ENCODE measurements around the gene PGAP6. TPM values are rescaled to one million over a fixed set of nuclear protein-coding genes. Genes with fewer than 3 reads are reported as not detected.

PGAP6 gene
- total and polyA plus RNA-seq, 2 of the 13 experiments (the other 11 are each of a cell fraction or from before 2014, with no cell fraction given): 52.7 to 136 TPM

DNA sequence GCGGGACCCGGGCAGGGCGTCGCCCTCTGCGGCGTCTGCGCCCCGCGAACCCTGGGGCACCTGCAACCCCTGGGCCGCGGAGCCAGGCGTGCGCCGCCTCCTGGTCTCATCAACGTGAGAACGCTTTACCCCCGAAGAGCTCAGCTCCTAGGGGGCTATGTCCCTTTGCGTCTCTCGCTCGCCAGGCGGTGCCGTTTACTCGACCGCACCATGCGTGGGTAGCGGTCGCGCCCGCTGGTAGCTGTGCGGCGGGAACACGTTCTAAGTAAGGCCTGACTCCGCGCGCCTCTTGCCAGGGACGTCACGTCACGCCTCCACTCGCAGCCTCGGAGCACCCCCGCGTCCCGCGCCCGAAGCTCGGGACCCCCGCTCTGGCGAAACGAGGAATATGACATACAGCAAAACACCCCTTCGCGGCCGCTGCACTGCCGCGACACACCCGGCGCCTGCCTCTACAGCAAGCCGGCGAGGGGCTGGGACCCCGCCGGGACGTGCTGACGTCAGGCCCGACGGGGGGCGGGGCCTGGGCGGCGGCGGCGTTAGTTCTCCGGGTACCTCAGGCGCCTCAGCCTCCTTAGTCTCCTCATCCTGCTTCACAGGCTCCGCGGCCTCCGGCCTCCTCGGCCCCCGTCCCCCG, 43.4 kb upstream of the PGAP6 start, which contains the start of gene RAB11FIP3:
Gene RAB11FIP3 (plus strand): TSS at position 568 of the 637 bp plus-strand sequence. CDS start 358 bp downstream, outside the sequence.
- POLR2A ChIA-PET: interaction anchor here (0.5 to 3.1 kb wide), 10 partner anchors 15 to 77 kb away, joined by 3 to 21 read pairs (median 4); partner anchors contain the start of gene DECR2
- in situ Hi-C loops (cut with HindIII; ENCODE audit: extremely low pct_ligation_motif_present, low pct_unique_long_range_greater_than_20kb): no loop called here
- Histone ChIP-seq H3K27me3 (ENCODE audit: control insufficient read depth in 1 of 2, insufficient read depth in 2 of 2, low read length in 2 of 2) (no peaks in the 10 kb centered on the region; a peak in 1 of 5 replicates), H4K20me1 (ENCODE audit: insufficient read depth, low read length) (peaks cover 16% of the 10 kb centered on the region), H3K36me3 (replicated peaks in 1 of 2; ENCODE audit: control insufficient read depth in 1 of 2, insufficient read depth in 2 of 2, low read length in 2 of 2) (no peaks in the 10 kb centered on the region), H3K9me3 (ENCODE audit: low read length) (no peaks in the 10 kb centered on the region), H3K4me2 (ENCODE audit: low read depth, low read length) (peak within 1 kb of the TSS; percentile 98), H3K27ac (ENCODE audit: extremely low read length, insufficient read depth, low read length) (peak within 1 kb of the TSS; percentile 45), H2AFZ (ENCODE audit: low read length) (no peak within 1 kb of the TSS), H3K9ac (ENCODE audit: insufficient read depth, low read depth, low read length) (peak within 1 kb of the TSS; percentile 72), H3K4me1 (ENCODE audit: insufficient read depth, low read length) (peaks cover 51% of the 10 kb centered on the region), H3K79me2 (ENCODE audit: insufficient read depth, low read length) (peaks cover 38% of the 10 kb centered on the region), H3K4me3 (replicated peaks in 1 of 3; ENCODE audit: insufficient read depth in 1 of 3, low read depth in 2 of 3, low read length in 3 of 3) (peak within 1 kb of the TSS; percentile 66 to 95 (median 87))
- CTCF ChIA-PET (ENCODE audit: low intra/inter-chr PET ratio, low total read pairs): no interaction called here
- DNase-seq (ENCODE audit: low spot score) (peak; percentile 53), FAIRE-seq (no peak), ATAC-seq (peak; percentile 83)
- BruUV-seq (replicated peaks): no TSS peak
- intact Hi-C loops (cut with micrococcal nuclease; ENCODE audit: unreplicated experiment): loop anchor here (2.0 kb wide), 1 partner anchor 20 kb away; no protein-coding TSS in a partner anchor
- 0% methylated on average over 7 of the region's 77 CpGs for WGBS (ENCODE audit: low lambda C conversion rate)
- TF ChIP-seq, protein P1, sequence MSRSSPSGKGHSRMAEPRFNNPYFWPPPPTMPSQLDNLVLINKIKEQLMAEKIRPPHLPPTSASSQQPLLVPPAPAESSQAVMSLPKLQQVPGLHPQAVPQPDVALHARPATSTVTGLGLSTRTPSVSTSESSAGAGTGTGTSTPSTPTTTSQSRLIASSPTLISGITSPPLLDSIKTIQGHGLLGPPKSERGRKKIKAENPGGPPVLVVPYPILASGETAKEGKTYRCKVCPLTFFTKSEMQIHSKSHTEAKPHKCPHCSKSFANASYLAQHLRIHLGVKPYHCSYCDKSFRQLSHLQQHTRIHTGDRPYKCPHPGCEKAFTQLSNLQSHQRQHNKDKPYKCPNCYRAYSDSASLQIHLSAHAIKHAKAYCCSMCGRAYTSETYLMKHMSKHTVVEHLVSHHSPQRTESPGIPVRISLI (CRISPR knock-in tag; IDR thresholded peaks at IDR 0.05; ENCODE audit: borderline replicate concordance): 0 out of 2 replicates have a peak, but pooled peaks have one; percentile 16
- peak; percentile 64; the same call in 1 of the 2 replicates for TF ChIP-seq KDM3A (CRISPR knock-in tag; IDR thresholded peaks at IDR 0.05; ENCODE audit: low read depth)
- TF ChIP-seq ZNF616 (CRISPR knock-in tag; IDR thresholded peaks at IDR 0.05; ENCODE audit: low read depth): no peak
- TF ChIP-seq, protein P2, sequence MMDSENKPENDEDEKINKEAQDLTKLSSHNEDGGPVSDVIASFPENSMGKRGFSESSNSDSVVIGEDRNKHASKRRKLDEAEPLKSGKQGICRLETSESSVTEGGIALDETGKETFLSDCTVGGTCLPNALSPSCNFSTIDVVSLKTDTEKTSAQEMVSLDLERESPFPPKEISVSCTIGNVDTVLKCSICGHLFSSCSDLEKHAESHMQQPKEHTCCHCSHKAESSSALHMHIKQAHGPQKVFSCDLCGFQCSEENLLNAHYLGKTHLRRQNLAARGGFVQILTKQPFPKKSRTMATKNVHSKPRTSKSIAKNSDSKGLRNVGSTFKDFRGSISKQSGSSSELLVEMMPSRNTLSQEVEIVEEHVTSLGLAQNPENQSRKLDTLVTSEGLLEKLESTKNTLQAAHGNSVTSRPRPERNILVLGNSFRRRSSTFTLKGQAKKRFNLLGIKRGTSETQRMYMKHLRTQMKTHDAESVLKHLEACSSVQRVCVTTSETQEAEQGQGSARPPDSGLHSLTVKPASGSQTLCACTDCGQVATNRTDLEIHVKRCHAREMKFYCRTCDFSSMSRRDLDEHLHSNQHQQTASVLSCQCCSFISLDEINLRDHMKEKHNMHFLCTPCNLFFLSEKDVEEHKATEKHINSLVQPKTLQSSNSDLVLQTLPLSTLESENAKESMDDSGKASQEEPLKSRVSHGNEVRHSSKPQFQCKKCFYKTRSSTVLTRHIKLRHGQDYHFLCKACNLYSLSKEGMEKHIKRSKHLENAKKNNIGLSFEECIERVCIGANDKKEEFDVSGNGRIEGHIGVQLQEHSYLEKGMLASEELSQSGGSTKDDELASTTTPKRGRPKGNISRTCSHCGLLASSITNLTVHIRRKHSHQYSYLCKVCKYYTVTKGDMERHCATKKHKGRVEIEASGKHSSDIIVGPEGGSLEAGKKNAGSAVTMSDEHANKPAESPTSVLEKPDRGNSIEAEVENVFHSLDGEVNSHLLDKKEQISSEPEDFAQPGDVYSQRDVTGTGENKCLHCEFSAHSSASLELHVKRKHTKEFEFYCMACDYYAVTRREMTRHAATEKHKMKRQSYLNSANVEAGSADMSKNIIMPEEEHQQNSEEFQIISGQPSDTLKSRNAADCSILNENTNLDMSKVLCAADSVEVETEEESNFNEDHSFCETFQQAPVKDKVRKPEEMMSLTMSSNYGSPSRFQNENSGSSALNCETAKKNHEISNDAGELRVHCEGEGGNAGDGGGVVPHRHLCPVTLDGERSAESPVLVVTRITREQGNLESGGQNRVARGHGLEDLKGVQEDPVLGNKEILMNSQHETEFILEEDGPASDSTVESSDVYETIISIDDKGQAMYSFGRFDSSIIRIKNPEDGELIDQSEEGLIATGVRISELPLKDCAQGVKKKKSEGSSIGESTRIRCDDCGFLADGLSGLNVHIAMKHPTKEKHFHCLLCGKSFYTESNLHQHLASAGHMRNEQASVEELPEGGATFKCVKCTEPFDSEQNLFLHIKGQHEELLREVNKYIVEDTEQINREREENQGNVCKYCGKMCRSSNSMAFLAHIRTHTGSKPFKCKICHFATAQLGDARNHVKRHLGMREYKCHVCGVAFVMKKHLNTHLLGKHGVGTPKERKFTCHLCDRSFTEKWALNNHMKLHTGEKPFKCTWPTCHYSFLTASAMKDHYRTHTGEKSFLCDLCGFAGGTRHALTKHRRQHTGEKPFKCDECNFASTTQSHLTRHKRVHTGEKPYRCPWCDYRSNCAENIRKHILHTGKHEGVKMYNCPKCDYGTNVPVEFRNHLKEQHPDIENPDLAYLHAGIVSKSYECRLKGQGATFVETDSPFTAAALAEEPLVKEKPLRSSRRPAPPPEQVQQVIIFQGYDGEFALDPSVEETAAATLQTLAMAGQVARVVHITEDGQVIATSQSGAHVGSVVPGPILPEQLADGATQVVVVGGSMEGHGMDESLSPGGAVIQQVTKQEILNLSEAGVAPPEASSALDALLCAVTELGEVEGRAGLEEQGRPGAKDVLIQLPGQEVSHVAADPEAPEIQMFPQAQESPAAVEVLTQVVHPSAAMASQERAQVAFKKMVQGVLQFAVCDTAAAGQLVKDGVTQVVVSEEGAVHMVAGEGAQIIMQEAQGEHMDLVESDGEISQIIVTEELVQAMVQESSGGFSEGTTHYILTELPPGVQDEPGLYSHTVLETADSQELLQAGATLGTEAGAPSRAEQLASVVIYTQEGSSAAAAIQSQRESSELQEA (CRISPR knock-in tag; IDR thresholded peaks at IDR 0.05; ENCODE audit: not compliant biosample characterization): peak; percentile 59
- TF ChIP-seq DNMT1 (CRISPR knock-in tag; IDR thresholded peaks at IDR 0.05): 0 out of 2 replicates have a peak, but pooled peaks have one; percentile 16
- TF ChIP-seq, protein P3, sequence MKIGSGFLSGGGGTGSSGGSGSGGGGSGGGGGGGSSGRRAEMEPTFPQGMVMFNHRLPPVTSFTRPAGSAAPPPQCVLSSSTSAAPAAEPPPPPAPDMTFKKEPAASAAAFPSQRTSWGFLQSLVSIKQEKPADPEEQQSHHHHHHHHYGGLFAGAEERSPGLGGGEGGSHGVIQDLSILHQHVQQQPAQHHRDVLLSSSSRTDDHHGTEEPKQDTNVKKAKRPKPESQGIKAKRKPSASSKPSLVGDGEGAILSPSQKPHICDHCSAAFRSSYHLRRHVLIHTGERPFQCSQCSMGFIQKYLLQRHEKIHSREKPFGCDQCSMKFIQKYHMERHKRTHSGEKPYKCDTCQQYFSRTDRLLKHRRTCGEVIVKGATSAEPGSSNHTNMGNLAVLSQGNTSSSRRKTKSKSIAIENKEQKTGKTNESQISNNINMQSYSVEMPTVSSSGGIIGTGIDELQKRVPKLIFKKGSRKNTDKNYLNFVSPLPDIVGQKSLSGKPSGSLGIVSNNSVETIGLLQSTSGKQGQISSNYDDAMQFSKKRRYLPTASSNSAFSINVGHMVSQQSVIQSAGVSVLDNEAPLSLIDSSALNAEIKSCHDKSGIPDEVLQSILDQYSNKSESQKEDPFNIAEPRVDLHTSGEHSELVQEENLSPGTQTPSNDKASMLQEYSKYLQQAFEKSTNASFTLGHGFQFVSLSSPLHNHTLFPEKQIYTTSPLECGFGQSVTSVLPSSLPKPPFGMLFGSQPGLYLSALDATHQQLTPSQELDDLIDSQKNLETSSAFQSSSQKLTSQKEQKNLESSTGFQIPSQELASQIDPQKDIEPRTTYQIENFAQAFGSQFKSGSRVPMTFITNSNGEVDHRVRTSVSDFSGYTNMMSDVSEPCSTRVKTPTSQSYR (CRISPR knock-in tag; IDR thresholded peaks at IDR 0.05; ENCODE audit: borderline replicate concordance): no peak
- 0 out of 2 replicates have a peak, but pooled peaks have one; percentile 54 for TF ChIP-seq FLYWCH1 (CRISPR knock-in tag; IDR thresholded peaks at IDR 0.05)
- TF ChIP-seq ZMAT3 (CRISPR knock-in tag; conservative IDR thresholded peaks at IDR 0.05): 0 out of 2 replicates have a peak, but pooled peaks have one; percentile 56
- TF ChIP-seq SMAD3 (CRISPR knock-in tag; IDR thresholded peaks at IDR 0.05): no peak
- no peak for TF ChIP-seq HNF4A (CRISPR knock-in tag; IDR thresholded peaks at IDR 0.05)
- peak; percentile 57 for TF ChIP-seq THAP11 (CRISPR knock-in tag; IDR thresholded peaks at IDR 0.05)
